Fibroblast of lung (primary cell): ENCODE data around the gene PKP3. TPM values are rescaled to one million over a fixed set of nuclear protein-coding genes. Genes with fewer than 3 reads are reported as not detected.

Experiments
- DNase-seq, 2 donors: peaks; one replicate each; pipeline versions ENCODE4 v3.0.0 to v3.0.0-alpha.2; 2010; ENCODE audit warnings: low read depth in 2 of 2
- H2AFZ ChIP-seq: 2 replicates; pipeline ENCODE4 v1.5.1; 2012; ENCODE audit warnings: low read length, control low read depth, inconsistent platforms
- H3K27ac ChIP-seq: 2 replicates; pipeline ENCODE4 v1.5.1; 2011; ENCODE audit warnings: low read length, control low read depth; ENCODE audit not compliant: insufficient read depth
- H3K27me3 ChIP-seq: 2 replicates; pipeline ENCODE4 v1.5.1; 2011; ENCODE audit warnings: mild to moderate bottlenecking, low read length; ENCODE audit not compliant: control insufficient read depth, insufficient read depth
- H3K36me3 ChIP-seq: 2 replicates; pipeline ENCODE4 v1.5.1; 2011; ENCODE audit warnings: low read length; ENCODE audit not compliant: control insufficient read depth, insufficient read depth
- H3K4me1 ChIP-seq: 2 replicates; pipeline ENCODE4 v1.5.1; 2011; ENCODE audit warnings: low read length; ENCODE audit not compliant: control insufficient read depth, insufficient read depth; ENCODE audit errors: extremely low read depth
- H3K4me2 ChIP-seq: 2 replicates; pipeline ENCODE4 v1.5.1; 2011; ENCODE audit warnings: low read length, control low read depth; ENCODE audit not compliant: insufficient read depth; ENCODE audit errors: extremely low read depth
- H3K4me3 ChIP-seq, 4 experiments: fragments of 200-600 bp in 1 of 4; sonication (generic) in 1 of 4; replicated peaks in 1 of 4; 2 replicates each; pipeline ENCODE4 v1.5.1; 2011 to 2016; ENCODE audit warnings: low read length in 4 of 4, low read depth in 3 of 4, mild to moderate bottlenecking in 3 of 4, control low read depth in 2 of 4, inconsistent platforms in 1 of 4, mixed read lengths in 1 of 4; ENCODE audit not compliant: insufficient read depth in 1 of 4; ENCODE audit errors: control extremely low read depth in 1 of 4
- H3K79me2 ChIP-seq: 2 replicates; pipeline ENCODE4 v1.5.1; 2012; ENCODE audit warnings: mild to moderate bottlenecking, low read length, inconsistent platforms; ENCODE audit not compliant: control insufficient read depth, insufficient read depth
- H3K9ac ChIP-seq: 2 replicates; pipeline ENCODE4 v1.5.1; 2011; ENCODE audit warnings: mild to moderate bottlenecking, low read length, control low read depth; ENCODE audit not compliant: insufficient read depth
- H3K9me3 ChIP-seq: 2 replicates; pipeline ENCODE4 v1.5.1; 2012; ENCODE audit warnings: low read depth, low read length; ENCODE audit not compliant: control insufficient read depth, insufficient read depth
- H4K20me1 ChIP-seq: 2 replicates; pipeline ENCODE4 v1.5.1; 2011; ENCODE audit warnings: low read length; ENCODE audit not compliant: control insufficient read depth, insufficient read depth; ENCODE audit errors: extremely low read depth
- EZH2 ChIP-seq: IDR thresholded peaks from 2 replicates; pipeline ENCODE4 v1.5.1; 2012; ENCODE audit warnings: low read length, control low read depth, mild to moderate bottlenecking; ENCODE audit errors: missing control alignments
- polyA plus RNA-seq, 2 donors: library from polyadenylated mRNA; depleted of rRNA in 1 of 2; stranded (reverse) in 1 of 2; unstranded in 1 of 2; fragments of >200 nt; gene quantifications; 2 replicates each; pipeline ENCODE4 v1.2.1, GENCODE V29; 2011 to 2012; ENCODE audit warnings: missing spikeins in 1 of 2
- total RNA-seq: library from RNA; depleted of rRNA; stranded (reverse); fragments of >200 nt; gene quantifications from 2 replicates; pipeline ENCODE4 v1.2.1, GENCODE V29; 2014
- TF ChIP-seq, protein P1 (sequence below), 2 donors: IDR thresholded peaks in 1 of 2; conservative IDR thresholded peaks in 1 of 2; 1 replicate in 1 of 2; 2 replicates in 1 of 2; pipeline ENCODE4 v1.5.1; 2011 to 2012; ENCODE audit warnings: low read length in 2 of 2, control low read depth in 1 of 2, inconsistent platforms in 1 of 2, low read depth in 1 of 2, mild to moderate bottlenecking in 1 of 2

PKP3 gene
- total and polyA plus RNA-seq, 2 donors (not counting 1 experiment from before 2014, with no cell fraction given): 0.17 to 0.83 TPM

DNA sequence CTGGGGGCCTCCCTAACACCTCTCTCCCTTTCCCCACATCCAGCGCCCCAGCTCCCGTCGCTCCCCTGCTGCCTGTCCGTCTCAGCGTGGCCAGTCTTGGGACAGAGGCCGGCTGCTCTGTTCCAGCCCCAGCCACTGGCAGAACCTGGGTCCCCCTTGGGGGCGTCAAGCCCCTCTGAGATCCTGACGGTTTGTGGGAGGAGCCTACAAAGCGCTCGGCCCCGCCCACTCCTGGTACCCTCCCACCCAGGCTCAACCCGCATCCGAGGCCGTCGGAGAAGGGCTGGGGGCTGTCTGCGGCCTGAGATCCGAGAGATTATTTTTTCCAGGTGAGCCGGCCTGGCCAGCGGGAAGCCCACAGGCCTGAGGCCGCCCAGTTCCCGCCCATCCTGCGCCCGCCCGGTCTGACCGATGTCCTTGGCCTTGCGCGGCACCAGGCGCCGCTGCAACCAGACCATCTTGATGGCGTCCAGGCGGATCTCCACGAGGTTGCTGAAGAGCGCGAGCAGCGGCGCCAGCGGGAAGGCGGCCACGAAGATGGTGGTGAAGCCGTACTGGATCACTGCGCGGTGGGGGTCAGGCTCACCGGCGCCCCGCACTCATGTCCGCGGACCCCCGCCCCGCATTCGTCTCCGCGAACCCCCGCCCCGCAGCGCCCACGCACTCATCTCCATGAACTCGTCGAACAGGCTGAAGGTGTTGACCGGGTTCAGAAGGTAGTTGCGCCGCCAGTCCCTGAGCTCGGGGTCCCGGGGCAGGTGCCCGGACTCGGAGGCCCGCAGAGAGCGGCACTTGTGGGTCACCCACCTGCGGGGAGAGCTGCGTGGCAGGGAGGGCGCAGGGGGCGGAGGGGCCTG, 26.3 kb downstream of the PKP3 start:
- Histone ChIP-seq H3K4me3 (no peak overlapping the region), H3K4me2 (no peak overlapping the region), H3K9ac (no peak overlapping the region), H4K20me1 (no peaks in the 10 kb centered on the region), H3K79me2 (no peaks in the 10 kb centered on the region), H2AFZ (no peak overlapping the region), H3K9me3 (no peaks in the 10 kb centered on the region), H3K27ac (no peak overlapping the region), H3K4me1 (peaks cover 3% of the 10 kb centered on the region), H3K27me3 (peaks cover 5% of the 10 kb centered on the region), H3K36me3 (no peaks in the 10 kb centered on the region)
- no peak for DNase-seq
- no peak for TF ChIP-seq EZH2
- TF ChIP-seq, protein P1, sequence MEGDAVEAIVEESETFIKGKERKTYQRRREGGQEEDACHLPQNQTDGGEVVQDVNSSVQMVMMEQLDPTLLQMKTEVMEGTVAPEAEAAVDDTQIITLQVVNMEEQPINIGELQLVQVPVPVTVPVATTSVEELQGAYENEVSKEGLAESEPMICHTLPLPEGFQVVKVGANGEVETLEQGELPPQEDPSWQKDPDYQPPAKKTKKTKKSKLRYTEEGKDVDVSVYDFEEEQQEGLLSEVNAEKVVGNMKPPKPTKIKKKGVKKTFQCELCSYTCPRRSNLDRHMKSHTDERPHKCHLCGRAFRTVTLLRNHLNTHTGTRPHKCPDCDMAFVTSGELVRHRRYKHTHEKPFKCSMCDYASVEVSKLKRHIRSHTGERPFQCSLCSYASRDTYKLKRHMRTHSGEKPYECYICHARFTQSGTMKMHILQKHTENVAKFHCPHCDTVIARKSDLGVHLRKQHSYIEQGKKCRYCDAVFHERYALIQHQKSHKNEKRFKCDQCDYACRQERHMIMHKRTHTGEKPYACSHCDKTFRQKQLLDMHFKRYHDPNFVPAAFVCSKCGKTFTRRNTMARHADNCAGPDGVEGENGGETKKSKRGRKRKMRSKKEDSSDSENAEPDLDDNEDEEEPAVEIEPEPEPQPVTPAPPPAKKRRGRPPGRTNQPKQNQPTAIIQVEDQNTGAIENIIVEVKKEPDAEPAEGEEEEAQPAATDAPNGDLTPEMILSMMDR (conservative IDR thresholded peaks at IDR 0.05 in 1 of 2, IDR thresholded peaks at IDR 0.05 in 1 of 2; ENCODE audit: low read depth in 1 of 2, low read length in 2 of 2): no peak

DNA sequence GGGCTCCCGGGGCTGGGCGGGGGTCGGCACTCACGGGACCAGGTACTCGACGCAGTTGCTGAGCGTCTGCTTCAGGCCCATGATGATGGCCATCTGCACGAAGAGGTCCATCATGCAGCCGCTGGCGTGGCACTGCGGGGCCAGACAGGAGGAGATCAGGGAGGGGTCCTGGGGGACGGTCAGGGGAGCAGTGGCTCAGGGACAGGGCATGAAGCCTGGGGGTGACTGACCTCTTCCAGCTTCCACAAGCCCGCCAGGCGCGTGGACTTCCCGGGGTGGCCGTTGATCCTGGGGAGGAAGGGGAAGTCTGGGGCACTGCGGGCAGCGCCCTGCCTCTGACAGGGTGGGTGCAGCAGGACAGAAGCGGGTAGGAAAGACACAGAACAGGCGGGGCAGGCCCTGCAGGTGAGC, 26.9 kb downstream of the PKP3 start:
- no peak for DNase-seq
- TF ChIP-seq, protein P1 (conservative IDR thresholded peaks at IDR 0.05 in 1 of 2, IDR thresholded peaks at IDR 0.05 in 1 of 2; ENCODE audit: low read depth in 1 of 2, low read length in 2 of 2): no peak
- TF ChIP-seq EZH2: no peak
- no peaks in the 10 kb centered on the region for H3K4me1 ChIP-seq
- H4K20me1 ChIP-seq: no peaks in the 10 kb centered on the region
- no peak overlapping the region for H3K4me3 ChIP-seq
- no peaks in the 10 kb centered on the region for H3K9me3 ChIP-seq
- no peaks in the 10 kb centered on the region for H3K79me2 ChIP-seq
- H2AFZ ChIP-seq: no peak overlapping the region
- H3K27me3 ChIP-seq: peaks cover 5% of the 10 kb centered on the region
- H3K9ac ChIP-seq: no peak overlapping the region
- H3K36me3 ChIP-seq: no peaks in the 10 kb centered on the region
- no peak overlapping the region for H3K27ac ChIP-seq
- no peak overlapping the region for H3K4me2 ChIP-seq

DNA sequence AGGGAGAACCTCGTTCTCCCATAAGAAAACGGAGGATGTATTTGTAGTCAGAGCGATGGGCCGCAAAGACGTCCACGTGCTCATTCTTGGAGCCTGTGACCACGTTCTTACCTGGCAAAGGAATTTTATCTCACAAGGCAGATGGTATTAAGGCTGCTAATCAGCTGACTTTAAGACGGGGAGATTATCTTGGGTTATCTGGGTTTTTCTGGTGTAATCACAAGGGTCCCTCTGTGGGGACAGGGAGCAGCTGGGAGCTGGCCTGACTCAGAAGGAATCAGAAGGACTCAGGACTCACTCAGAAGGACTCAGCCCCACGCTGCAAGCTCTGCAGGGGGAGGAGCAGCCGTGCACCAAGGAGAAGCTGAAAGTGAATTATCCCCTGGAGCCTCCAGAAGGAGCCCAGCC, 28.2 kb downstream of the PKP3 start:
- Histone ChIP-seq H3K4me2 (no peak overlapping the region), H3K9ac (no peak overlapping the region), H4K20me1 (no peaks in the 10 kb centered on the region), H3K9me3 (no peaks in the 10 kb centered on the region), H3K27me3 (peaks cover 5% of the 10 kb centered on the region), H3K79me2 (no peaks in the 10 kb centered on the region), H3K27ac (no peak overlapping the region), H2AFZ (no peak overlapping the region), H3K4me3 (no peak overlapping the region), H3K36me3 (no peaks in the 10 kb centered on the region), H3K4me1 (no peaks in the 10 kb centered on the region)
- TF ChIP-seq EZH2: no peak
- TF ChIP-seq, protein P1 (conservative IDR thresholded peaks at IDR 0.05 in 1 of 2, IDR thresholded peaks at IDR 0.05 in 1 of 2; ENCODE audit: low read depth in 1 of 2, low read length in 2 of 2): no peak
- DNase-seq: no peak
